NCI-H146 treated with DMSO at 0.1 percent for 48 hours (cell line): Measurements from ENCODE around the gene ACBD6.

ENCODE experiments used
- DNase-seq: peaks from one replicate; lab custom pipeline; 2025; ENCODE audit not compliant: unreplicated experiment; lab: John Stamatoyannopoulos, UW

The ACBD6 gene

DNA sequence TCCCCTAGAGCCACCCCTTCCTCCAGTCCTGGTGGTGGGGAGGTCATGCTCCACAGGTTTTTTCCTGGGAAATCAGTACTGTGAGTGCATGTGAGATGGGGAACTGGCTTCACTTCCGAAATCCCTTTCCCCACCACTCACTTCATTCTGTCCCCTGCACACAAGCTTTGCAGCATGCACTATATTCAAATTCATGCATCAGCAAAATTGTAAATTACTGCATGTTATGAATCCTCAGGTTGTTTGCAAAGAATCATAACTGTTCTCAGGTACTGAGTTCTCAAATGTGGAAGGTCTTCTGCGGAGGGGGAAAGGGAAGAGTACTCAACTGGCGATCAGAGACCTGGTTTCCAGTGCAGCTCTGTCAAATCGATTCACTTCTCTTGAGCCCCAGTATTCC, 230.0 kb downstream of the ACBD6 start:
- no peak for DNase-seq

DNA sequence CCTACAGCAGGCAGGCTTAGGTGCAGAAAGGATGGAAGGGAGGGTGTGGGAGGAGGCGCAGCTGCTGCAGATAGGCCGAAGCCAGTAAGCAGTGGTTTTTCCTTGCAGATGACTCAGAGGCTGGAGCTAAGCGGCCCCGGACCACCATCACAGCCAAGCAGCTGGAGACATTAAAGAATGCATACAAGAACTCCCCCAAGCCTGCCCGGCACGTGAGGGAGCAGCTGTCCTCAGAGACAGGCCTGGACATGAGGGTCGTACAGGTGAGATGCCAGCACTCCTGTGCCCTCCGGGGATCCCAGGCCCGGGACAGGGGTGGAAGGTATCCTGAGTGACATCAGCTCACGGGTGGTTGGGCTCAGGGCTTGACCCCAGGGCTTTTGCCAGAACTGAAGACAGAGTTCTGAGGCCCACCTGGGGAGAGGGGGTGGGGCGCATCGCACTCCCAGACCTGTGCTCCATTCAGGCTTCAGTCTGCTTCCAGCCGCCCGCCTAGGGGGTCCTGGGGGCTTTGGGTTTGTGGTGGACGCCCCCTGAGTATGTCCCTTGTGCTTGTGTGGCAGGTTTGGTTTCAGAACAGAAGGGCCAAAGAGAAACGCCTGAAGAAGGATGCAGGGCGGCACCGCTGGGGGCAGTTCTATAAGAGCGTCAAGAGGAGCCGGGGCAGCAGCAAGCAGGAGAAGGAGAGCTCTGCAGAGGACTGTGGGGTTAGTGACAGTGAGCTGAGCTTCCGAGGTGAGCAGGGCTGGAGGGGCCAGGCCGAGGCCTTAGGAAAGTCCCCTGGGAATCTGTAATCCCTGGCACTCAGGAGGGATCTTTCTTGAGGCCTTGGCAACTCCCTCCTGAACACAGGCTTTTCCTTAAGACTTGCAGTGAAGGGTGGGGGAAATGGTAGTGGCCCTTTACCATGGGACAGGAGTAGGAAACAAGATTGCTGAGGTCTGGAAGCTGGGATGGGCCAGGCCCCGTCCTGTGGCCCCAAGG, 230.8 kb downstream of the ACBD6 start:
- DNase-seq = no peak

DNA sequence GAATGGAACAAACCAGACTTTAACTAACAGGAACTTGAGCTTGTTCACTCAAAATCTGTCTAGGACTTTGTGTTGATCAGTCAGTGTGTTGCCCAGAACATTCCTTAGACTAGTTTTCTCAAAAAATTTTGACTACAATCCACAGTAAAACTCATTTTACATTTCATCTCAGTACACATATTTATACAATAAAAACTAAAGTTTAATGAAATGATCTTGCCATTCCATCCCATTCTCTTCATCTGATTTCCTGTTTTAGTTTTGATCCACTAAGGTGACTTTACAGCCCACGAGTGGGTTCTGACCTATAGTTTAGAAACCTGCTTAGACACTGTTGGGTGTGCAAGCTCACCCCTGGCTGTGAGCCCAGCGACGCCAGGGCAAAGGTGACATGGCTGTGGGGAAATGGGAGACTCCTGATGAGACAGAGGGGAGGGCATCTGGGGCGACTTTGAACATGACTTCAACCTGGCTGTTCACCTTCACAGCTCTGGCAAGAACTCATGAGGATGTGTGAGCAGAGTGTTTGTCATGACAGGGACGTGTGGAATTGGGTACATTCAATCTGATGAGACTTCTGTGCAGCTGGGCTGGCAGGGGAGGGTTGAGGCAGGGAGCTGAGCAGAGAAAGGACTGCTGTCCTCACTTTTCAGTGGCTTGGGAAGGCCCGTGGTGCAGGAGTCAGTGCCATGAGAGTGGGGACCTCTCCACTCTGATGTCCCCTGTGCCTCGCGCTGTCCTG, 231.7 kb downstream of the ACBD6 start:
- DNase-seq = no peak

DNA sequence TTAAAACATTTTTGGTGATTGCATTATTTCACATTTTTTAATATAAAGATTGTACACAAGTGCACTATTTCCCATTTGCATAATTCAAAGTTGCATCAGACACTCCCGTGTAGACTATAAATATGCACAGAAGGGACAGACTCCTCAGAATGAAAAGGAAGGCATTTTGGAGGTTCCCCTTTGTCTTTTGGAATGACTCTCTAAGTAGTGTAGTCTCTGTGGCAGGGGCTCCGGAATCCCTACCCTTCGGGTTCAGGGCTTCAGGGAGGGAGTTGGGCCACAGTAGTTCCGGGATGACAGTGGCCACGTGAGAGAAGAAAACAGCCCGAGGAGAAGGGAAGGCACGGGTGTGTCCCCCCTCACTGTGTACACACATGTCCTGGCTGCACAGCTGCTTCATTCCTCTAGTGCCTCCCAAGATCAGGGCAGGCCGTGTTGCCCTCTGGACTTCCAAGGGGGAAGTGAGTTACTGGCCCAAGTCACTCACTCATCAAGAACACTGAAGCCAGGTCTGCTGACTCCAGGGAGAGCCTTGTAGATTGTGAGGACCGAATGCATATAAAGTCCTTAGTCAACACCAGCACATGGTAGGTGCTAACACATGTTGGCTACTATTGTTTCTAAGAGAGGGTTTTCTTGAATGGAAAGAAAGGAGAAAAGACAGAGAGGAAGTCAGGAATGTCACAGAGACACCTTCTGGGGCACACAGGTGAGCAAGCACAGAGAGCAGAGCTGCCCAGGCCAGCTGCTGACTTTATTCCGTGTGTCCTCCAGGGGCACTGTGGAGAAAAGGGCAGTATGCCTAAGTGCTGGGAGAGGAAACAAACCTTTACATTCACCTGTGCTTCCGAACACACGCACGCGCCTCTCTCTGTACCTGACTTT, 232.5 kb downstream of the ACBD6 start:
- no peak for DNase-seq

DNA sequence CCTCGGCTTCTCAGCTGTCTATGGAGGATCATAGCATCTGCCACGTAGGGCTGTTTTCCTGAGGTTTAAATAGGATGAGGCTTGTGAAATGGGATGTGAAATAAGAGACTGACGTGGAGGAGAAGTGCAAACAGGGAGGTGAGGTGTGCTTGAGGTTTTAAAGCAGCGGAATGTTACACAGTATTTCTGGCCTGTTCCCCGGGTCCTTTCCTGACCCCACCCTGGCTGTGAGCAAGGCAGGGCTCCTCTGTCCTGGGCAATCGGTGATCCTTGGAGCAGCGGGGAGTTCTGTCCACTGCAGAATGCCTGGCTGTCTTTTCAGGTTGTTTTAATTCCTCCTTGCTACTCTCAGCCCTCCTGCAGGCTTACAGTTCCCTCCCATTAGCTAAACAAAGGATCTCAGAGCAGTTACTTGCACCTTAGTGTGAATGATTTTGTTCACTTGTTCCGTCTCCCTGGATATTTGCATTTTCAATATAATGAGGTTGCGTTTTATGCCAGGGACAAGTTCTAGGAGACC, 233.8 kb downstream of the ACBD6 start:
- no peak for DNase-seq

DNA sequence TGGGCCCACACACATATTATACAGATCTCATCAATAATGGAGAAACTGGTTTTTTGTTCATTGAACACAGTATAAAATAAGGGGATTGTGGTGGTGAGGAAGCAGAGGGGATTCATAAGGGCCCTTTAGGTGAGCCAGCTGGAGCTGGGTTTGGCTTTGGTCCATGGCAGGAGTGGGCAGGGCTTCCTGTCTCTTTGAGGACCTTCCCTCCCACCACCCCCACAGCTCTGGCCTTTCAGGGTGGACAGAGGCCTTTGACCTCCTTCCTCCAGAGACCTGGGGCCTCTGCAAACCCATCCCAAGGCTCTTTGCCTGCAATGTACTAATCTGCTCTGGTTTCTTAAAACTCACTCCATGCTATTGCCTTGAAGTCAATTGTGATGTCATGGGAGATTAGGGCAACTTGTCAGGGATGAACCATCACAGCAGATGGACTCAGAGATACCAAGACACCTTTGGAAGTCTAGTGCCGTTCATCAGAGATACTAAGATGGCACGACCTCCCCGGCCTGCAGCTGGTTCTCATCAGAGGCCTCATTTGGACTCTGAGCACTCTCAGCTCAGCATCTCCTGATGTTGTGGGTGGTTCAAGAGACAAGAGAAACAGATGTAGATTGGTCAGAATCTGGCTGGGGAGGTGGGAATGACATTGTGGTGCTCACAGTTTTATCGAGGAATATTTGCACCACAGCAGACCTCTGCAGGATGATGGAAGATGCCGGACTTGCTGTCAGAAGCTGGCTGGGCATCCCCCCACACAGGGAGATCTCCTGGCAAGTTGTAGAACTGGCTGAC, 234.4 kb downstream of the ACBD6 start:
- no peak for DNase-seq

DNA sequence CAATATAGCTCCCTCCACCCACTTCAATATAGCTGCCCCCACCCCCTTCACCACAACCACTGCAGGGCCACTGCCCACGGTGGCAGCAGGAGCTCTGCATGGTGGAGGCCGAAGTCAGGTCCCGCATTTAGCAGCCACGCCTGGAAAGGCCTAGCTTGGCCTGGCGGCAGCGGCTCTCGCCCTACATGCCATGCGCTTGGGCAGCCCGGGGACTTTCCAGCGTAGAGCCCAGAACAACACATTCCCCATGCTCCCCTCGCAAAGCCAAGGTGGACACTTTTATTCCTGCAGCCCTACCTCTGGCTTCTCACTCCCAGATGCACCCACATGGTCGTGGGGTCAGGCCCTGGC, 235.2 kb downstream of the ACBD6 start:
- DNase-seq = no peak

DNA sequence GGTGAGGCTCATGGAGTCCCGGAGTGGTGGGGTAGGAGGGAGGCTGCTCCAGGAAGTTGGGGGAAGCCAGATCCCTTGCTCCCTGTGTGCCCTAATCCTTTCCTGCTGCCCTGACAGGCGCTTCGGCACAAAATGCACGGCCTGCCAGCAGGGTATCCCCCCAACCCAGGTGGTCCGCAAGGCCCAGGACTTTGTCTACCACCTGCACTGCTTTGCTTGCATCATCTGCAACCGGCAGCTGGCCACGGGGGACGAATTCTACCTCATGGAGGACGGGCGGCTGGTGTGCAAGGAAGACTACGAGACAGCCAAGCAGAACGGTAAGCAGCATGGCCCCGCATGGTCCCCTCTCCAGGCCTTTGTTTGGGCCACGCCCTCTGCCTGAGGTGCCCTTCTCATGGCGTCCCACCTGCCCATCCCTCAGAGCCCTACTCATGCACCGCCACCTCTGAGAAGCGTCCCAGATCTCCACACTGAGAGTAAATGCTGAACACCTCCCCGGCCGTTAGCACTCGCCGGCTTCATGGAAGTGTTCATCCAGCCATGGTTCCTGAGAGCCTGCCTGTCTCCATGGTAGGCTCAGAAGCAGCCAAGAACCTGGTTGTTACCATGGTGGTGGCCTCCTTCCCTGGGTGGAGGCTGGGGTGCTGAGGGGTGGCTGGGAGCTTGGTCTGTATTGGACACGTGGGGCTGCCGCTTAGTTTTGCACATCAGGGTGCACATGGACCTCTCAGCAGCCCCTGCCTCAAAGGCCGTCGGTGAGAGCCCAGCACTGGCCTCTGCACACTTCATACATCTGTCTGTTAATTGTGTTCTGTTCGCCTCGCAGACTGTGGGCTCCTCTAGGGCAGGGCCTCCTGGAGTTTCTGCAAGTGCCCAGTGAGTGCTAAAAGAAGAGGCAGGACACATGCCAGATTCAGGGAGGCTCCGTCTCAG, 235.8 kb downstream of the ACBD6 start:
- DNase-seq = no peak

DNA sequence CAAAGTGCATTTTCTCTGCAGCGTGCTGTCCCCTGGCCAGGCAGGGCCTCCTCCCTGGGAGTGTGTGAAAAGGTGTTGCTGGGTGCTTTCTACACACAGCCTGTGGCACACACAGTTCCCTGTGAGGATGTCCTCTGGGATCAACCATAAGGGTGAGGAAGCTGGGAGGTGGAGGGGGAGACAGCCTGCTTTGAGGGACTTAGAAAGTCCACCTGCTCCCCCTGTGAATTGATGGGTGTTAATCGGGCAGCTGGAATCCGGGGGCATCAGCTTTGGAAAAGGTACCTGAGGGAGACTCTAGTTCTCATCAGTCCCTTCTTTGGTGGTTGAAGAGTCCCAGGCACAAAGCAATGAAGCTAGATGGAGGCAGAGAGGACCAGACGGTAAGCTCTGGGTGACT, 236.5 kb downstream of the ACBD6 start:
- DNase-seq = no peak

DNA sequence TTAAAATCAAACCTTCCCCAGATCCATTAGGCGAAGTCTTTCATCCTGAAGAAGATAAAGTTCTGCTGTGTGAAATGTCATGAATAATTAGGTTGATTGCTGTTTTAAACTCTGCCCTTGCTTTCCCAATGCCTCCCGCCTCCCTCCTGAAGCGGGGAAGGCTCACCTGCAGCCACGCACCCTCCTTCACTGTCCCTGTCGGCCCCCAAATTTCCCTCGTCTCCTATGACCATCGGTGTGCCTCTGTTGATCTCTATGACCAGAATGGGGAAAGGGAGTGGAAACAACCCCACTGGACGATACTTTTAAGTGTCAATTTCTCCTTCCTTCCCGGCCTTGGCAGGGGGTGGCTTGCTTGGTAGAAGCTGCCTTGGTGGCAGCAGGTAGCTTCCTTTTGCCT, 237.2 kb downstream of the ACBD6 start:
- no peak for DNase-seq

DNA sequence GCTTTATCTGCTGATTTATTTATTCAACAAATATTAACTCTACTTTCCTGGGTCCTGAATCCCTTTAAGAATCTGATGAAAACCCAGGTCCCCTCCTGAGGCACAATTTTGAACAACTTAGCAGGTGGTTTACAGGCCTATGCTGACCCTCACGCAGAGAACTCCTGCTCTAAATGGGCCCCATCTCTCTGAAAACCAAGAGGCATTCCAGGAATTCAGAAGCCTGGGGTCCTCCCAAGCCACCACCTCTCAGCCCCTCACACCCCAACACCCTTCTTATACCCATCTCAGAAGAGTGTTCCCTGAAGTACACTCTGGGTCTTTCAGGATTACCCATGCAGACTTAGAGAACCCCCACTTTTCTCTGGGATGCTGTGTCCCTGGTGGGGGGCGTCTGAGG, 237.8 kb downstream of the ACBD6 start:
- no peak for DNase-seq

DNA sequence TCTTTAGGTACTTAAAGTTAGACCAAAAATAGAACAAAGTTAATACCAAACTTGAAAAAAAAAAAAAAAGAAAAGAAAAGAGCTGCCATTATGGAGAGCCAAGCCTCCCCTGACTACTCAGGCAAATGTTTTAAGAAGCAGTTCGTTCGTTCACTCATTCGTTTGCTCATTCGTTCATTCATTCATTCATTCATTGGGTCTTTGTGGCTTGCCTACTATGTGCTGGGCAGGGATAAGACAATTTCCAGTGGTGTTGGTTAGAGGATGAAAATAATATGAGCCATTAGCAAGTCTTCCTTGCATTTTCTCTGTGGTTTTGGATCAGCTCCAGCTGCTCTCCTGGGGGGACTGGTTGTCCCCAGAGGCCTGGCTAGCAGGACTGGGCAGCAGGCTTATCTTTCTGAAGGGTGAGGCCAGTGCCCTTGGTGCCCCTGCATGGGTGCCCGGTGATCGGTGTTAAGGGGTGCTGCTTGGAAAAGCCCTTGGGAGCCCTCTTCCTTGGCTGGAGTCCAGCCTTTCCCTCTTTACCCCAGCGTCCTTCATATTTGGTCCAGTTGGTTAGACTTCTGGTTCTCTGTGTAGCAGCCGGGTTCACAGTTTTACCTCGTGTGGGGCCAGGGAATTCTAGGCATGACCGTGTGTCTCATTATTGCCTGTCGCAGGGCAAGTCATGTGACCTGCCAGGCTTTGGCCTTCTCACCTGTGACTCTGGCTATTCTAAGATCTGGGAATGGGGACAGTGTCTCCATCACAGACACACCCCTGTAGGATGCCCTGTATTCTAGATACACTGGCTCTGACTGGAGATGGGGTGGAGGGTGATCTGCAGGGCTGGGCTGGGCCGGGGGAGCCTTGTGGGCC, 239.5 kb downstream of the ACBD6 start:
- DNase-seq = no peak

DNA sequence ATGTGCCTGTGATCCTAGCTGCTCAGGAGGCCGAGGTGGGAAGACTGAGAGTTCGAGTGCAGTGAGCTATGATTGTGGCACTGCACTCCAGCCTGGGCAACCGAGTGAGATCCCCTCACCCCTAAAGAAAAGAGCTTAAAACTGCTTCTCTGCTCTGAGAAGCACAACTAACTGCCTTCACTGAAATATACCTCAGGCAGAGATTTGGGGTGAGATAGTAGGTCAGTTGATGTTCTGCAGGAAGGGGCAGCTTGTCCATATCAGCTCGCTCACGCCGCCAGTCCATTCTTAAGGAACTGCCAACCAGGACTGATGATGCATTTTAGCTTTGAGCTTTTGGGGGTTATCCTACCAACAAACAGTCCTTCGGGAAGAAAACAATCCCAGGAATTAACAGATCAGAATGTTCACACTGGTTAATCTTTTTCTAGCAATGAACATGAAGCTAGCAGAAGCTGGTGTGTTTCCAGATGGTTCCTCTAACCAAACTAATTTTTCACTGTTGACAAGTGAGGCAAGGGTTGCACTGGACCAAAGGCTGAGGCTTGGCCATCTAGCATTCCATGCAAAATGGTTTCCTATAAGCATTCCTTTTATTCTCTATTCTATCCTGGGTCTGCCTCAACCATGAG, 240.7 kb downstream of the ACBD6 start:
- DNase-seq = no peak

DNA sequence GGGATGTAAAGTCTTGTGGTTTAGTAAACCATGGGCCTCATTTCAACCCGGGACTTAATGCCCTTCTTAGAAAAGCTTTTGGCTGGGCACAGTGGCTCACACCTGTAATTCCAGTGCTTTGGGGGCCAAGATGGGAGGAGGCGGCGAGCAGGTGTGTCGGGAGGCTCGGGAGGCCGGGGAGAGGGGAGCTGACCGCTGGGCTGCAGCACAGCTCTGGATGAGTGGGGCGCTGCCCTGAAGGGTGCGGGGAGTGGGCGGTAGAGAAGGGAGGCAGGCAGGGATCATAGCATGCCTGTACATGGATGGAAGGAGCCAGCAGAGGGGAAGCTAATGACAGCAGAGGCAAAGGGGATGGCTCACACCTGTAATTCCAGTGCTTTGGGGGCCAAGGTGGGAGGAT, 241.3 kb downstream of the ACBD6 start:
- DNase-seq = no peak

DNA sequence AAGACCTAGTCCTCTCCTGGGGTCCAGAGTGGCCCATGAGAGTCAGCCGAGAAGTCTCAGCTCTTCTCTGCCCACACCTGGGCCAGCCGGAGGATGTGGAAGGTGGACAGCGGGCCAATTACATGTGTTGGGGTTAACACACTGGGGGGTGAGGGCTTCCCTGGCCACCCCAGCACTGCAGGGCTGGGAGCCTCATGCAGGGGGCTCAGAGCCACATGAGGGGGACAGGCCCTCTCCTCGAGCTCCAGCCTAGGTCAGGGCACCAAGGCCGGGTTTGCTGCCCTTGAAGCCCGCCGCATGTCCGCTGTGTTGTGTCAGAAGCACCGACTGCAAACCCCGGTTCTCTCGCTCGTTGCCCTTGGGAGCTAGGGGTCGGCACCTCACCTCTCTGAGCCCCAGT, 241.8 kb downstream of the ACBD6 start:
- DNase-seq = no peak

DNA sequence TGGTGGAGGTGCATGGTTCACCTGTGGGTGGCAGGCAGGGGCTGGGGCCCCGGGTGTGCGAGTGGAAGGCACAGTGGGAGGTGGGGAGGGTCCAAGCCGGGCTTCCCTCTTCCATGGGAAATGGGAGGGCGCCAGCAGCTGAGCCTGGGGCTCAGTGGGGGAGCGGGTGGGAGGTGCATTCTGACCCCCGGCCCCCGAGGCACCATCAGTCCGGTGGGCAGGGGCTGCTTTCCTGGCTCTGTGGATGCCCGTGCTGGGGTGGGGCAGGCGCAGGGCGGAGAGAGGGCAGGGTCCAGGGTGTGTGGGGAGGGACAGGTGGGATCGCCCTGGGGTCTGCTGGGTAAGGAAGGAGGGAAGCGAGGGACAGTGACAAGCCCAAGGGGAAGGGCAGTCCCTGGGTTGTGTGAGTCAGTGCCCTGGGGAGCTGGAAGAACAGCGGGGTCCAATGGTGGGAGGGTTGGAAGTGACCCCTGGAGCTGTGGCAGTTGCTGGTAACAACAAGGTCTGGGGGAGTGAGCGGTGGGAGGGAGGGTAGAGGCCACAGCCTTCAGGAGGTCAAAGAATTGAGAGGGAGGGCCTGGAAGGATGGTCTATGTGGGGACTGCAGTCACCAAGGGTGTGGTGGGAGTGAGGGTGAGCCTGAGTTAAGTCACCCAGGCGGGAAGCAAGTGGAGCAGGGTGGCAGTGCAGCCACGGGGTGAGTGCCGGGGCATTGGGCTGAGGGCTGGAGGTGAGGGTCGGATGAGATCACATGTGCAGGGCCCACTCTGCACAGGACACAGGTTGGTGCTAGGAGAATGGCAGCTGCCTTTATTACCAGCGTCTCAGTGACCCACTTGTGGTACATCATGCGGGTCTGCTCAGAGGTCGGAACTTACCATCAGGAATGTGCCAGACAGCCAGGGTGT, 242.7 kb downstream of the ACBD6 start:
- no peak for DNase-seq

DNA sequence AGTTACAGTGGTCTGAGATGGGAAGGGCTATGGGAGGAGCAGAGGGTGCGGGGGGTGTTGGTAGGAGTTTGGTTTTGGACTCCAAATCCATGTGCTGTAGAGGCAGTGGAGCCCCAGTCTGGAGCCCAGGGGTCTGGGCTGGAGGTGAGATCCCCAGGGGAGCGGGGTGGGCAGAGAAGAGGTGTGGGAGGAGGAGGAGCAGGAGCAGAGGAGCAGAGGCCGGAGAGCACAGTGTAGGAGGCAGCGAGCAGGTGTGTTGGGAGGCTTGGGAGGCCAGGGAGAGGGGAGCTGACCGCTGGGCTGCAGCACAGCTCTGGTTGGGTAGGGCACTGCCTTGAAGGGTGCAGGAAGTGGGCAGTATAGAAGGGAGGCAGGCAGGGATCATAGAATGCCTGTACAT, 243.4 kb downstream of the ACBD6 start:
- no peak for DNase-seq
